PC-9 (cell line): Measurements from ENCODE around the gene FGF14.

ENCODE experiments used
- EZH2 ChIP-seq: fragments of 200-600 bp; sonication (generic); IDR thresholded peaks from 2 replicates; pipeline ENCODE4 v1.8.0; 2017; ENCODE audit warnings: antibody characterized with exemption, low read depth
- TF ChIP-seq, protein P1 (sequence below): fragments of 200-600 bp; sonication (generic); conservative IDR thresholded peaks from 2 replicates; pipeline ENCODE4 v1.6.1; 2017; ENCODE audit warnings: mixed run types, antibody characterized with exemption, mild to moderate bottlenecking, moderate library complexity

DNA sequence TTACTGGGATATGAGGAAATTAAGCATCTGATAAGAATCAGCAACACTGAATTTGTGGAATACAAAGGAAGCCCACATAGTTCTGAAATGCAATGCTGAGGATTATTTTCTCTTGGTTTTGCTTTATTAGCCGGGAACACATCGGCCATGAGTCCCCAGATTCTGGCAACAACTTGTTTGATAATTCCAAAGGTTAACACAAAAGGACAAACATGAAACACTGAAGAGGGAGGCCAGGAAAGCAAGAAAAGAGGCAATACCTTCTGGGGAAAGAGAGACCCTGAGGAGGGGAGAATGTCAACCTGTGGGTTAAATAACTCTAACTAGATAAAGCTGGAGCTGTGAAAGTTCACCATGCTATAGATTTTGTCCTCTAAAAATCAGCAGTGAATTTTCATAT lies 663.5 kb downstream of the FGF14 start:
- TF ChIP-seq, protein P1, sequence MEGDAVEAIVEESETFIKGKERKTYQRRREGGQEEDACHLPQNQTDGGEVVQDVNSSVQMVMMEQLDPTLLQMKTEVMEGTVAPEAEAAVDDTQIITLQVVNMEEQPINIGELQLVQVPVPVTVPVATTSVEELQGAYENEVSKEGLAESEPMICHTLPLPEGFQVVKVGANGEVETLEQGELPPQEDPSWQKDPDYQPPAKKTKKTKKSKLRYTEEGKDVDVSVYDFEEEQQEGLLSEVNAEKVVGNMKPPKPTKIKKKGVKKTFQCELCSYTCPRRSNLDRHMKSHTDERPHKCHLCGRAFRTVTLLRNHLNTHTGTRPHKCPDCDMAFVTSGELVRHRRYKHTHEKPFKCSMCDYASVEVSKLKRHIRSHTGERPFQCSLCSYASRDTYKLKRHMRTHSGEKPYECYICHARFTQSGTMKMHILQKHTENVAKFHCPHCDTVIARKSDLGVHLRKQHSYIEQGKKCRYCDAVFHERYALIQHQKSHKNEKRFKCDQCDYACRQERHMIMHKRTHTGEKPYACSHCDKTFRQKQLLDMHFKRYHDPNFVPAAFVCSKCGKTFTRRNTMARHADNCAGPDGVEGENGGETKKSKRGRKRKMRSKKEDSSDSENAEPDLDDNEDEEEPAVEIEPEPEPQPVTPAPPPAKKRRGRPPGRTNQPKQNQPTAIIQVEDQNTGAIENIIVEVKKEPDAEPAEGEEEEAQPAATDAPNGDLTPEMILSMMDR = no peak
- TF ChIP-seq EZH2 = no peak
